NCI-H82 (cell line): ENCODE measurements around the gene ZFTA.
"Not testable (repeated sequence)": the region's sequence is repeated elsewhere in the genome, so short reads cannot be mapped to it uniquely, and the experiment has no call there.

Experiments used
- DNase-seq: peaks from one replicate; lab custom pipeline; 2025; lab: John Stamatoyannopoulos, UW

The ZFTA gene

DNA sequence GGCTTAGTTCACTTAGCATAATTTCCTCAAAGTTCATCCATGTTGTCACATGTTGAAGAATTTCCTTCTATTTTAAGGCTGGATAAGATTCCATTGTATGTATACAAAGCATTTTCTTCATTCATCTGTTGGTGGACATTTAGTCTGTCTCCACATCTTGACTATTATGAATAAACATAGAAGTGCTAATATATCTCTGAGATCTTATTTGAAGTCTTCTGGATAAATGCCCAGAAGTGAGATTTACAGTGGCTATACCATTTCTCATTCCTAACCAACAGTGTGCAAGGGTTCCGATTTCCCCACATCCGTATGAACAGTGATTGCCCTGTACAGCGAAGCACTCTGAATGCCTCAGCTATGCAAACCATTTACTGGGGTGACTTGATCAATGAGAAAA is 6.6 kb upstream of the ZFTA start:
- DNase-seq, result no peak

GRCh38 chr11:63771741-63772318 is 3.3 kb upstream of the ZFTA start:
- not testable (repeated sequence) for DNase-seq

DNA sequence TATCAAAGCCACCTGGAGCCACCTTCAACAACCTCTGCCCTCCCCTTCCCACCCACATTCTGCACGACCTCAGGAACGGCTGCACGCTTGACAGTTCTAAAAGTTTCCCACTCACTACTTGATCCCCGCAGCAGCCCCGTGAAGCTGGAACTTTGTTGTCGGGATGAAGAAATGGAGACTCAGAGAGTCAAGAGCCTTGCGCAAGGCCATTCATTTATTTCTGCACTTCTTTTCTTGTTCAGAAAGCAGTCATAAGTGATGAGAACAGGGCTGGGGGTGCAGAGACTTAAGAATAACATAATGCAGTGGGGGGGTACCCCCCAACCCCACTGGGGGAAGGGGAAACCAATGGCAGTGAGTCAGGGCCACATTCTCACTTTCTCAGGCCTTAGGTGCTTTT is 2.2 kb upstream of the ZFTA start:
- no peak for DNase-seq

DNA sequence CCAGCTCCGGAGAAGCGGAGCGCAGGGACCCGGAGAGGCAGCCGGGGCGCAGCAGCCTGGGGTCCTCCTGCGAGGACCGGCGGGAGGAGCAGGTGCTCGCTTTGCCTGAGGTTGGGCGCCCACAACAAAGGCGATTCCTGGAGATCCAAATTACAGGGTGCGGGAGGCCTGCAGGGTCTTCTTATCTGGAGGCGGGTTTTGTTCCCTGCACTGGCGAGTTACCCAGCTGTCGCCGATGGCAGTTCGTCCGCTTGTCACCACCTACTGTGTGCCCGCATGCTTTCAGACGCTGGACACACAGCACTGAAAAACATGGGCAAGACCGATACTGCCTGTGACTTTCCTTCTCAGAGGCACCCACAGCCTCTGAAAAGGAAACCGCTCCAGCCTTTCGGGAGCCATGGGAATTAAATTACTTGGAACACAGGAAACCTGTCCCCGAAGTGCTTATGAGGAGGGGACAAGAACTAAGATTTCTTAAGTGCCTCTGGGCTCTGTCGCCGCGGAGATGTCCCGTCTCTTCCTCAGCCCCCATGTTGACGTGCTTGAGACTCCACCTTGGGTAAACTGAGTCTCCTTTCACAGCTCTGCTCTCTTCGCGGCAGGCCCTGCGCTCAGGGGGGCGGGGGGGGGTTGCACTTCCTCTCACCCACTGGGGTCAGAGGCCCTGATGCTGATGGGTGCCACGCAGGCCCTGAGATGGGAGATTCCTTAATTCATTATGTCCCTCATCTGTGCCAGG is 1.3 kb upstream of the ZFTA start:
- peak; percentile 46 for DNase-seq

- DNase-seq, result peak; percentile 43
Observed at GRCh38 chr11:63769042-63769713, 603 bp upstream of the ZFTA start.

- peak; percentile 80 for DNase-seq
Observed at GRCh38 chr11:63767565-63768236, 874 bp downstream of the ZFTA start.

DNA sequence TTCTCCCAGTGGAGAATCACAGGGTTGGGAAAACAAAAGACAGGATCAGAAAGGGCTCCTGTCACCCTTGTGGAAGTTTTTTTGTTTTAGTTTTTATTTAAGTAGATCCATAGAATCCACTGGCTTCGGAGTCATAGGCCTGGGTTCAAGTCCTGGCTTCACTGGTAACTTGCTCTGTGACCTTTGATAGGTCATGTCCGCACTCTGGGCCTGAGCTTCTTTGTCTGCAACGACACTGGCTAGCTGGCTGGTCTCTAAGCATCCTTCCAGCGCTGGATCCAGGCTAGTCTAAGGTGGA is 1.4 kb downstream of the ZFTA start:
- DNase-seq, result no peak

DNA sequence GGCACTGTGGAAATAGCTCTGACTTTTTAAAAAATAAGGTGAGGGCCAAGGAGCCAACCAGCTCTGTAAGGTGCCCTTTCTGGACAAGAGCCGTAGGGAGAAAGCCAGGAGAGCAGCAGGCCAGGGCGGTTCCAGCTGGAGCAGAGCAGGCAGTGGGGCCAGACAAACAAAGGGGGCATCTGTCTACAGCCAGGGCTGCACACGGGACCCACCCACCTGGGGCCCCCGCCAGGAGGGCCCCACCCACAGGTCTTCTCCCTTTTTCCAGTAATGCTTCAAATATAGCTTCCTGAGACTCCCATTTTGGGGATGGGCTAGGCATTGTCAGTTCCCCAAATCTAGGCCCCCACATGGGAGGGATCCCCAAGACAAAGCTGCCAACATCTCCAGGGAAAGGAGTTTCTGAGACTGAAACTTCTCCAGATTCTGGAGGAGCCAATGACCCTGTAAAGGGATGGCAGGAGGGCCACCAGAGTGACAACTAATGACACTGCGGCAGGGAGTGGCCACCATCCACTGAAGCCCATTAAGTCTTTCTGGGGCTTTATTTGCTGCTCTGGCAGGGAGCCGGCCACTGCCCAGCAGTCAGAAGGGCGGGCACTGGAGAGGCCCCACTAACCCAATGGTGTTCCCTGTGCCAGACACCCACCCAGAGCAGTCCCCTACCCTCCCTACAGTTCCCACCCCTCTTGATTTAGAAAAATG is 1.9 kb downstream of the ZFTA start:
- DNase-seq, result no peak

DNA sequence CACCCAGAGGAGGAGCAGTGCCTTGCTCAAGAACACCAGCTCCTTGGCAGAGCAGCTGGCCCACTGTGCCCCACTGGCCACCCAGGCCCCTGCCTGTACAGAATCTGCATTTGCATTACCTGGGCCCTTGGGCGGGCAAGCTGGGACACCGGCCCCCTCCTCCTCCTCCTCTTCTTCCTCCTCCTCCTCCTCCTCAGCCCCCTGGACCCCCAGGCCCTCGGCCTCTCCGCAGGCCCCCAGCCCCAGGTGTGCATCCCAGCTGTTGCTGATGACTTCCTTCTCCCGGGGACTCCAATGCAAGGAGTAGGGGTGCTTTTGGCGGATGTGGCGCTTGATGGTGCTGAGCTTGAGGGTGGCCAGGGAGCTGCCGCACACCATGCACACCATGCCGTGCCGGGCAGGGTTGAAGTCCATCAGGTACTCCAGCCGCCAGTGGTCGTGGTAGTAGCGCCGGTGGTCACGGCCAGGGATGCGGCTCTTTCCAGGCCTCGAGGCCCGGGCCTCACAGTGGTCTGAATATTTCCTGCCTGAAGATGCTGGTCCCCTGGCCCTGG is 2.8 kb downstream of the ZFTA start:
- DNase-seq, result no peak

GRCh38 chr11:63764679-63765647 is 3.6 kb downstream of the ZFTA start:
- DNase-seq, result peak; percentile 10

- DNase-seq, result peak; percentile 21
Observed at GRCh38 chr11:63764340-63764678, 4.3 kb downstream of the ZFTA start.

DNA sequence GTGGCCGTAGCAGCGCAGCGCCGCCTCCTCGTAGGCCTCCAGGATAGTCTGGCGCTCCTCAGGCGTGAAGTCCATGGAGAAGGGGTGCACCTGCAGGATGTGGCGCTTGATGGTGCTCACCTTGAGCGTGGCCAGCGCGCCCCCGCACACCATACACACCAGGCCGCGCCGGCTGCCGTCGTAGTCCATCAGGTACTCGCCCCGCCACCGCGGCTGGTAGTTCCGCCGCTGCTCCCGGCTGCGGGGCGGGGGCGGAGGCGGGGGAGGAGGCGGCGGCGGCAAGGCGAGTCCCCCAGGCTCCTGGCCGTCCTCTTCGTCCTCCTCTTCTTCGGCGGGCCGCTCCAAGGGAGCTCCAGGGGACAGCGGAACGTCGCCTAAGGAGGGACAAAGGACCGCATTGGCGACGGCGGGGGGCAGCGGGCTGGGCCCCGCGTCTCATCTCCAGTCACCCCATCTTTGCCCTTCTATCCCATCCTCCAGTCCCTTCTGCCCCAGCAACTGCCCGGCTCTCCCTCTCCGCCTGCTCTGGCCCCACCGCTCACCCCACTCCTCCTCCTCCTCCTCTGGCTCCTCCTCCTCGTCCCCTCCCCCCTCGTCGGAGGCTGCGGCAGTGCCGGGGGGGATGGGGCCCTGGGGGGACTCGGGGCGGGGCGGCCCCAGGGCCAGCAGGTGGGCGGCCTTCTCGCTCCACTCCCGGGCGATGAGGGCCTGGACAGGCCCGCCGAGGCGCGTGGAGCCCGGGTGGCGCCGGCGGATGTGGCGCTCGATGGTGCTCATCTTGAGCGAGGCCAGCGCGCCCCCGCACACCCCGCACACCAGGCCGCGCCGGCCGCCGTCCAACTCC is 4.9 kb downstream of the ZFTA start:
- DNase-seq, result peak; percentile 59

GRCh38 chr11:63762654-63763495 is 5.7 kb downstream of the ZFTA start:
- DNase-seq, result peak; percentile 92

DNA sequence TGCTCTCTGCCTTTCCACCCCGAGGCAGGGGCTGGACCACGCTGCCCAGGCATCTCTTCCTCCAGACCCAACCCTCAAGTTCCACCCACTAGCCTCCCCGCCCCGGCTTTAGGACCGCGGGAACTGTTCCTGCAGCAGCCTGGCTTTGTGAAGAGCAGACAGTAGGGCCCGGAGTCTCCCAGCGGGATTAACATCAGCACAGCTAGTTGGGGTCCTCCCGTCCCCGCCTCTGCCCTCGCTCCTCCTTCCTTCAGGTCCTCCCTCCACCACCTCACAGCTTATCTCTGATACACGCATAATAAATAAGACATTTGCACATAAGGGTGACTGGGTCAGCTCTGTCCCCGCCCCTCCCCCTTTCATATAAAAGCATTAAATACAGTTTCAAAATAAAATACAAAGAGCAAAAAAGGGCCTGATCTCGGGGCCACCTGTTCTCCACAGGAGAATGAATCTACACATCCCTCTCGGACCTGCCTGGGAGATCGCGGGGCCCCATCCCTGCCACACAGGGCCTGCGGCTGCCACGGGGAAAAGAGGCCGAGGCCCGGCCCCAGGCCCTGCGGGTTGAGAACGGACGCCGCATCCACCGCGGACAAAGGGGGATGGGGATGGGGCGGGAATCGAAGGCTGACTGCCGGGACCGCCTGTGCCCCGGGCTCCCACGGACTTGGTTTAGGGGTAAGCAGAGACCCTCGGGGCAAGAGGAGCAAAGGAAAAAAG is 6.5 kb downstream of the ZFTA start:
- peak; percentile 81 for DNase-seq

- DNase-seq, result peak; percentile 10
Observed at GRCh38 chr11:63761188-63761587, 7.4 kb downstream of the ZFTA start.

DNA sequence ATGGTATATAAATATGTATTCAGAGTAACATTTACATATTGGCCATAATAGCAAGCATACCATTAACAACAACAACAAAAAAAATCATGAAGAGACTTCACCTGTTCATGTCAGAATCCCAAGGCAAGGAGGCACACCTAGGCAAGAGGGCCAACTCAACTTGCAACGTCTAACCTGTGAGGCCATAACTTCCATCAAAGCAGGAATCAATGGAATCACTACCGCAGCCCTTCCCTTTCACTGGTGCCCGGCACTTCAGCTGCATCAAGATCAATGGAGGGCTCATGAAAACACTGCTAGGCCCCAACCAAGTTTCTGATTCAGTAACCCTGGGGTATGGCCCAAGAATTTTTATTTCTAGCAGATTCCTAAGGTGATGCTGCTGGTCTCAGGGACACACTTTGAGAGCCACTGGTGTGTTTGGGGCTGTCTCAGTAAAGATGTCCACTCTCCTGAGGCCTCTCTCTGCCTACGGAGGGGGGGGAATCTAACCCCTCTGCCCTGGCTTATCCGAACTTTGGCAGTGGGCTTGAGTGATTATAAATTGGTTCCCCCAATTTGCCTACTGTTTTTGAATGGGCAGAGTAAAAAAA is 8.0 kb downstream of the ZFTA start:
- DNase-seq, result no peak

DNA sequence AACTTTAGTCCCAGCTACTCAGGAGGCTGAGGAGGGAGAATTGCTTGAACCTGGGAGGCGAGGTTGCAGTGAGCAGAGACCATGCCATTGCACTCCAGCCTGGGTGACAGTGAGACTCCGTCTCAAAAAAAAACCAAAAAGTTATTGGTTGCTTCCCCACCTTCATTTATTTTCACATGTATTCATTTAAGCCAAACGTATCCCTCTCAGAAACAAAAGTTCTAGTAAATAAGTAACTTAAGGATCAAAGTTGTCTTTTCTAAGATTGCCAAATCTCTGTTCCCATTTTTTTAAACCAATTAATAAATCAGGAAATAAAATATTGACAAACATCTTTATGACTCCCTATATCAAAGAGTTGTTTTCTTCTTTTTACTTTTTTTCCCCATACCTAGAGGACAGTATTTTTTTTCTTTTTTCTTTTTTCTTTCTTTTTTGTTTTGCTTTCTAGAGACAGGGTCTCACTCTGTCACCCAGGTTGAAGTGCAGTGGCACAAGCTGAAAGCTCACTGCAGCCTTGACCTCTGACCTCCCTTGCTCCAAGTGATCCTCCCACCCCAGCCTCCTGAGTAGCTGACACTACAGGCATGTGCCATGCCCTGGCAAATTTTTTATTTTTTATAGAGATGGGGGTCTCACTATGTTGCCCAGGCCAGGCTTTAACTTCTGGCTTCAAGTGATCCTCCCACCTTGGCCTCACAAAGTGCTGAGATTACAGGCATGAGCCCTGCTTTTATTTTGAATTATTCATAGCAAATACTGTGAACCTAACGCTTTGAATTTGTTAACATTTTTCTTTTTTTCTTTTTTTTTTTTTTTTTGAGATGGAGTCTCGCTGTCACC is 11.4 kb downstream of the ZFTA start:
- DNase-seq, result no peak
